ENCODE data around the gene TFDP1.

The TFDP1 gene

GRCh38 chr13:113630296-113630695 lies 45.7 kb downstream of the TFDP1 start:
- DNase-seq = no peak
- Histone ChIP-seq H3K4me3 (ENCODE audit: insufficient read depth, low read depth, low read length, poor library complexity, severe bottlenecking) (no peak overlapping the region), H3K4me1 (ENCODE audit: control insufficient read depth, insufficient read depth, low read length, poor library complexity, severe bottlenecking) (no peaks in the 10 kb centered on the region), H3K27me3 (replicated peaks; ENCODE audit: control insufficient read depth, insufficient read depth, low read length, poor library complexity, severe bottlenecking) (no peaks in the 10 kb centered on the region), H3K9me3 (ENCODE audit: control insufficient read depth, low read length) (no peaks in the 10 kb centered on the region), H3K36me3 (ENCODE audit: control insufficient read depth, insufficient read depth, low read length) (peaks cover 36% of the 10 kb centered on the region), H3K27ac (ENCODE audit: insufficient read depth, low read length, poor library complexity, severe bottlenecking) (no peak overlapping the region)

- H3K4me1 ChIP-seq (ENCODE audit: control insufficient read depth, insufficient read depth, low read length, poor library complexity, severe bottlenecking) = no peaks in the 10 kb centered on the region
- no peak overlapping the region for H3K4me3 ChIP-seq (ENCODE audit: insufficient read depth, low read depth, low read length, poor library complexity, severe bottlenecking)
- H3K27me3 ChIP-seq (replicated peaks; ENCODE audit: control insufficient read depth, insufficient read depth, low read length, poor library complexity, severe bottlenecking) = no peaks in the 10 kb centered on the region
- DNase-seq = no peak
- no peak overlapping the region for H3K27ac ChIP-seq (ENCODE audit: insufficient read depth, low read length, poor library complexity, severe bottlenecking)
- no peaks in the 10 kb centered on the region for H3K9me3 ChIP-seq (ENCODE audit: control insufficient read depth, low read length)
- H3K36me3 ChIP-seq (ENCODE audit: control insufficient read depth, insufficient read depth, low read length) = peaks cover 41% of the 10 kb centered on the region
These were observed 46.3 kb downstream of the TFDP1 start for GRCh38 chr13:113630804-113631203.

- Histone ChIP-seq H3K36me3 (ENCODE audit: control insufficient read depth, insufficient read depth, low read length) (peaks cover 46% of the 10 kb centered on the region), H3K27me3 (replicated peaks; ENCODE audit: control insufficient read depth, insufficient read depth, low read length, poor library complexity, severe bottlenecking) (no peaks in the 10 kb centered on the region), H3K9me3 (ENCODE audit: control insufficient read depth, low read length) (no peaks in the 10 kb centered on the region), H3K4me1 (ENCODE audit: control insufficient read depth, insufficient read depth, low read length, poor library complexity, severe bottlenecking) (no peaks in the 10 kb centered on the region), H3K4me3 (ENCODE audit: insufficient read depth, low read depth, low read length, poor library complexity, severe bottlenecking) (no peak overlapping the region), H3K27ac (ENCODE audit: insufficient read depth, low read length, poor library complexity, severe bottlenecking) (no peak overlapping the region)
- no peak for DNase-seq
These were observed 47.0 kb downstream of the TFDP1 start for GRCh38 chr13:113631341-113632095.

- H3K9me3 ChIP-seq (ENCODE audit: control insufficient read depth, low read length) = no peaks in the 10 kb centered on the region
- no peak overlapping the region for H3K27ac ChIP-seq (ENCODE audit: insufficient read depth, low read length, poor library complexity, severe bottlenecking)
- H3K27me3 ChIP-seq (replicated peaks; ENCODE audit: control insufficient read depth, insufficient read depth, low read length, poor library complexity, severe bottlenecking) = no peaks in the 10 kb centered on the region
- H3K36me3 ChIP-seq (ENCODE audit: control insufficient read depth, insufficient read depth, low read length) = peaks cover 48% of the 10 kb centered on the region
- H3K4me3 ChIP-seq (ENCODE audit: insufficient read depth, low read depth, low read length, poor library complexity, severe bottlenecking) = no peak overlapping the region
- no peaks in the 10 kb centered on the region for H3K4me1 ChIP-seq (ENCODE audit: control insufficient read depth, insufficient read depth, low read length, poor library complexity, severe bottlenecking)
- DNase-seq = no peak
These were observed 48.3 kb downstream of the TFDP1 start for GRCh38 chr13:113632706-113633484.

GRCh38 chr13:113633485-113633873 lies 48.9 kb downstream of the TFDP1 start:
- no peaks in the 10 kb centered on the region for H3K27me3 ChIP-seq (replicated peaks; ENCODE audit: control insufficient read depth, insufficient read depth, low read length, poor library complexity, severe bottlenecking)
- DNase-seq = no peak
- peaks cover 53% of the 10 kb centered on the region for H3K36me3 ChIP-seq (ENCODE audit: control insufficient read depth, insufficient read depth, low read length)
- no peaks in the 10 kb centered on the region for H3K4me1 ChIP-seq (ENCODE audit: control insufficient read depth, insufficient read depth, low read length, poor library complexity, severe bottlenecking)
- H3K27ac ChIP-seq (ENCODE audit: insufficient read depth, low read length, poor library complexity, severe bottlenecking) = no peak overlapping the region
- H3K9me3 ChIP-seq (ENCODE audit: control insufficient read depth, low read length) = no peaks in the 10 kb centered on the region
- no peak overlapping the region for H3K4me3 ChIP-seq (ENCODE audit: insufficient read depth, low read depth, low read length, poor library complexity, severe bottlenecking)

DNA sequence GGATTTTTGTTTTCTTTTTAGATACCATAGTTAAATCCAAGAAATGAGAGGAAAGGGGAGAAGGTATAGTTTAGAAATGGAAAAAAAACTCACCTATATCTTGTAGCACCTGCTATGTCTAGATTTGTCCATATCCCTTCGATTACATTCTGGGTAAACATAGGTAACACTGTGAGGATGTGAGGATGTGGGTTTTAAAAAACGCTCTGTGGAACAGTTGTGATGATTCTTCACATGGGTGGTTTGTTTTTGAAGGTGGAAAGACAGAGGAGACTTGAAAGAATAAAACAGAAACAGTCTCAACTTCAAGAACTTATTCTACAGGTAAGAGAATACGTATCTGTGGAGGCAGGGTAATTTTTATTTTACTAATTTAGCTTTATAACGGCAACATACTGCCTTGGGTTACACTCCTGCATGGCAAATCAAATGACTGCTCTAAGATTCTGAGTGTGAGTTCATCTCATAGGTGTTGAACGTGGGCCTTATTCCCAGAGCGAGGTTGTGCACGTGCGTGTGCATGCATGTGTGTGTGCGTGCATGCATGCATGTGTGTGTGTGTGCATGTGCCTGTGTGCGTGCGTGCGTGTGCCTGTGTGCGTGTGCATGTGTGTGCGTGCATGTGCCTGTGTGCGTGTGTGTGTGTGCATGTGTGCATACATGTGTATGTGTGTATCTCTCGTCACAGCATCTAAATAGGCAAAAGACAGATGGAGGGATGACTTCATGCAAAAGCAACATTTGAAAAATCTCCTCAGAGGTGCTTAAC lies 49.9 kb downstream of the TFDP1 start:
- Histone ChIP-seq H3K4me1 (ENCODE audit: control insufficient read depth, insufficient read depth, low read length, poor library complexity, severe bottlenecking) (no peaks in the 10 kb centered on the region), H3K36me3 (ENCODE audit: control insufficient read depth, insufficient read depth, low read length) (peaks cover 60% of the 10 kb centered on the region), H3K9me3 (ENCODE audit: control insufficient read depth, low read length) (no peaks in the 10 kb centered on the region), H3K4me3 (ENCODE audit: insufficient read depth, low read depth, low read length, poor library complexity, severe bottlenecking) (no peak overlapping the region), H3K27me3 (replicated peaks; ENCODE audit: control insufficient read depth, insufficient read depth, low read length, poor library complexity, severe bottlenecking) (no peaks in the 10 kb centered on the region), H3K27ac (ENCODE audit: insufficient read depth, low read length, poor library complexity, severe bottlenecking) (no peak overlapping the region)
- DNase-seq = no peak

- Histone ChIP-seq H3K9me3 (ENCODE audit: control insufficient read depth, low read length) (no peaks in the 10 kb centered on the region), H3K4me3 (ENCODE audit: insufficient read depth, low read depth, low read length, poor library complexity, severe bottlenecking) (no peak overlapping the region), H3K36me3 (ENCODE audit: control insufficient read depth, insufficient read depth, low read length) (peaks cover 64% of the 10 kb centered on the region), H3K4me1 (ENCODE audit: control insufficient read depth, insufficient read depth, low read length, poor library complexity, severe bottlenecking) (no peaks in the 10 kb centered on the region), H3K27me3 (replicated peaks; ENCODE audit: control insufficient read depth, insufficient read depth, low read length, poor library complexity, severe bottlenecking) (no peaks in the 10 kb centered on the region), H3K27ac (ENCODE audit: insufficient read depth, low read length, poor library complexity, severe bottlenecking) (no peak overlapping the region)
- DNase-seq = no peak
These were observed 50.5 kb downstream of the TFDP1 start for GRCh38 chr13:113635048-113635420.

- no peaks in the 10 kb centered on the region for H3K27me3 ChIP-seq (replicated peaks; ENCODE audit: control insufficient read depth, insufficient read depth, low read length, poor library complexity, severe bottlenecking)
- no peaks in the 10 kb centered on the region for H3K4me1 ChIP-seq (ENCODE audit: control insufficient read depth, insufficient read depth, low read length, poor library complexity, severe bottlenecking)
- DNase-seq = no peak
- no peak overlapping the region for H3K4me3 ChIP-seq (ENCODE audit: insufficient read depth, low read depth, low read length, poor library complexity, severe bottlenecking)
- no peak overlapping the region for H3K27ac ChIP-seq (ENCODE audit: insufficient read depth, low read length, poor library complexity, severe bottlenecking)
- H3K9me3 ChIP-seq (ENCODE audit: control insufficient read depth, low read length) = no peaks in the 10 kb centered on the region
- H3K36me3 ChIP-seq (ENCODE audit: control insufficient read depth, insufficient read depth, low read length) = peaks cover 64% of the 10 kb centered on the region
These were observed 51.2 kb downstream of the TFDP1 start for GRCh38 chr13:113635709-113636108.

DNA sequence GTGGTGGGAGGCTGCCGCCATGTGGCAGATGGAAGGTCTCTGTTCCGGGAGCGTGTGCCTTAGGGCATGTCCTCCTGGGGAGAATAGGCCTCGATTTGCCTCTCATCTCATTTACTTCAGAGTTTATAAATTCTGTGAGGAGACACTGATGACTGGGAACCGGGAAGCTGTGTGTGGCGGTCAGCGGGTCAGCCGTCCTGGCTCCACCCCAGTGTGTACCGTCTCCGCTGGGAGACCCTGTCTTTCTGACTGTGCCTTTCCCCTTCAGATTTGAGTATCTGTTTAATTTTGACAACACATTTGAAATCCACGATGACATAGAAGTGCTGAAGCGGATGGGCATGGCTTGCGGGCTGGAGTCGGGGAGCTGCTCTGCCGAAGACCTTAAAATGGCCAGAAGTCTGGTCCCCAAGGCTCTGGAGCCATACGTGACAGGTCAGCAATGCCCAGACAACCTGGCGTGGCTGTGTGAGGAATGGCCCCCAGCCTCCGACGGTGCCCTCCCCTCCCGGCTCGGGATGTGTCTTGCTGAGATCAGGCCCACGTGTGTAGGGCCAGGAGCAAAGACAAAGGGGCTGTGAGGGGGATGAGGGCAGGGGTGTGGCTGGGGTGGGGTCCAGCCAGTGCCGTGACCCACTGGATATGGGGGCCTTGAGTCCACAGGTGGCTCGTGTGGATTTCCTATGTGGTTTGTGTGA lies 51.9 kb downstream of the TFDP1 start:
- Histone ChIP-seq H3K9me3 (ENCODE audit: control insufficient read depth, low read length) (no peaks in the 10 kb centered on the region), H3K4me1 (ENCODE audit: control insufficient read depth, insufficient read depth, low read length, poor library complexity, severe bottlenecking) (no peaks in the 10 kb centered on the region), H3K27ac (ENCODE audit: insufficient read depth, low read length, poor library complexity, severe bottlenecking) (no peak overlapping the region), H3K36me3 (ENCODE audit: control insufficient read depth, insufficient read depth, low read length) (peaks cover 58% of the 10 kb centered on the region), H3K4me3 (ENCODE audit: insufficient read depth, low read depth, low read length, poor library complexity, severe bottlenecking) (no peak overlapping the region), H3K27me3 (replicated peaks; ENCODE audit: control insufficient read depth, insufficient read depth, low read length, poor library complexity, severe bottlenecking) (no peaks in the 10 kb centered on the region)
- DNase-seq = no peak
